Vagina (tissue), 2 donors: ENCODE measurements around the gene EPC1. TPM values are rescaled to one million over a fixed set of nuclear protein-coding genes. Genes with fewer than 3 reads are reported as not detected.
"Not testable (repeated sequence)": the region's sequence is repeated elsewhere in the genome, so short reads cannot be mapped to it uniquely, and the experiment has no call there.

Source experiments
- DNase-seq, 2 donors: peaks; one replicate each; pipeline ENCODE4 v3.0.0-alpha.2; 2017; ENCODE audit errors: extremely low spot score in 2 of 2
- H3K27ac ChIP-seq: fragments of 200-600 bp; sonication (generic); one replicate; pipeline ENCODE4 v1.5.1; 2019
- H3K27me3 ChIP-seq: fragments of 200-600 bp; sonication (generic); one replicate; pipeline ENCODE4 v1.5.1; 2019
- H3K36me3 ChIP-seq, 2 donors: fragments of 200-600 bp; sonication (generic); one replicate each; pipeline ENCODE4 v1.5.1; 2017 to 2019
- H3K4me1 ChIP-seq: fragments of 200-600 bp; sonication (generic); one replicate; pipeline ENCODE4 v1.5.1; 2019
- H3K4me3 ChIP-seq, 2 donors: fragments of 200-600 bp; sonication (generic); 1 replicate in 1 of 2; 2 replicates in 1 of 2; pipeline ENCODE4 v1.5.1; 2016 to 2019
- H3K9me3 ChIP-seq: fragments of 200-600 bp; sonication (generic); one replicate; pipeline ENCODE4 v1.5.1; 2019
- CTCF ChIP-seq, 3 experiments: fragments of 450-650 bp in 2 of 3; fragments of 200-600 bp in 1 of 3; sonication (generic) in 1 of 3; IDR thresholded peaks; one replicate each; pipeline ENCODE4 v1.5.1; 2017 to 2019; ENCODE audit warnings: antibody characterized with exemption in 3 of 3, mild to moderate bottlenecking in 2 of 3, moderate library complexity in 2 of 3
- POLR2A ChIP-seq, 2 donors: fragments of 450-650 bp; IDR thresholded peaks; one replicate each; pipeline ENCODE4 v1.6.1; 2017; ENCODE audit warnings: antibody characterized with exemption in 2 of 2, mild to moderate bottlenecking in 2 of 2, moderate library complexity in 2 of 2
- POLR2AphosphoS5 ChIP-seq, 2 donors: sonication (generic); formaldehyde crosslinking; IDR thresholded peaks; one replicate each; pipeline ENCODE4 v1.9.0; 2017; ENCODE audit warnings: antibody characterized with exemption in 2 of 2, mild to moderate bottlenecking in 2 of 2, low read depth in 1 of 2; ENCODE audit not compliant: insufficient read depth in 1 of 2
- intact Hi-C: fragments of 100-400 bp; cut with DNase I; formaldehyde crosslinking; loops from one replicate; pipeline ENCODE4 v1.15.1; 2023
- total RNA-seq: library from RNA; depleted of rRNA; stranded (reverse); fragments of >200 nt; gene quantifications from one replicate; pipeline ENCODE4 v1.2.3, GENCODE V29; 2016

EPC1 gene
- total RNA-seq, 1 donor from 2014 or later = 54.5 TPM

- no peak for DNase-seq
- intact Hi-C loops = no loop called here
- Histone ChIP-seq H3K4me3 (no peak overlapping the region), H3K27ac (no peak overlapping the region), H3K27me3 (no peaks in the 10 kb centered on the region), H3K4me1 (peaks cover 30% of the 10 kb centered on the region), H3K36me3 (no peaks in the 10 kb centered on the region), H3K9me3 (no peaks in the 10 kb centered on the region)
- TF ChIP-seq CTCF (IDR thresholded peaks at IDR 0.05) (no peak), POLR2A (IDR thresholded peaks at IDR 0.05) (no peak), POLR2AphosphoS5 (IDR thresholded peaks at IDR 0.05; ENCODE audit: insufficient read depth in 1 of 2, low read depth in 1 of 2) (no peak)
Measured at GRCh38 chr10:32357056-32357735, 10.2 kb upstream of the EPC1 start.

GRCh38 chr10:32354690-32355089 lies 7.7 kb upstream of the EPC1 start:
- H3K4me1 ChIP-seq = peaks cover 40% of the 10 kb centered on the region
- H3K36me3 ChIP-seq, intact Hi-C loops: not testable (repeated sequence)

GRCh38 chr10:32350811-32351350 lies 3.9 kb upstream of the EPC1 start:
- TF ChIP-seq POLR2A (IDR thresholded peaks at IDR 0.05) = no peak
- no peak for TF ChIP-seq CTCF (IDR thresholded peaks at IDR 0.05)
- TF ChIP-seq POLR2AphosphoS5 (IDR thresholded peaks at IDR 0.05; ENCODE audit: insufficient read depth in 1 of 2, low read depth in 1 of 2) = no peak
- intact Hi-C loops = no loop called here
- DNase-seq = no peak
- Histone ChIP-seq H3K36me3 (no peaks in the 10 kb centered on the region), H3K9me3 (no peaks in the 10 kb centered on the region), H3K4me3 (no peak overlapping the region), H3K4me1 (peaks cover 52% of the 10 kb centered on the region), H3K27ac (no peak overlapping the region), H3K27me3 (no peaks in the 10 kb centered on the region)

More at GRCh38 chr10:32354690-32355089, 7.7 kb upstream of the EPC1 start:
- H3K4me3 ChIP-seq, H3K27ac ChIP-seq, DNase-seq, H3K27me3 ChIP-seq, H3K9me3 ChIP-seq: not testable (repeated sequence)

GRCh38 chr10:32349968-32350738 lies 3.2 kb upstream of the EPC1 start:
- intact Hi-C loops = loop anchor here (10.0 kb wide), 1 partner anchor 95 kb away; no protein-coding TSS in a partner anchor
- H3K27me3 ChIP-seq = no peaks in the 10 kb centered on the region
- no peak overlapping the region for H3K27ac ChIP-seq
- DNase-seq = no peak
- H3K4me3 ChIP-seq = no peak overlapping the region
- H3K4me1 ChIP-seq = peaks cover 53% of the 10 kb centered on the region
- no peaks in the 10 kb centered on the region for H3K9me3 ChIP-seq
- TF ChIP-seq POLR2A (IDR thresholded peaks at IDR 0.05) = no peak
- TF ChIP-seq POLR2AphosphoS5 (IDR thresholded peaks at IDR 0.05; ENCODE audit: insufficient read depth in 1 of 2, low read depth in 1 of 2) = no peak
- TF ChIP-seq CTCF (IDR thresholded peaks at IDR 0.05) = no peak
- no peaks in the 10 kb centered on the region for H3K36me3 ChIP-seq

- Histone ChIP-seq H3K36me3 (no peaks in the 10 kb centered on the region), H3K4me1 (peaks cover 63% of the 10 kb centered on the region), H3K4me3 (no peak overlapping the region), H3K9me3 (no peaks in the 10 kb centered on the region), H3K27ac (no peak overlapping the region), H3K27me3 (no peaks in the 10 kb centered on the region)
- TF ChIP-seq CTCF (IDR thresholded peaks at IDR 0.05) (no peak), POLR2A (IDR thresholded peaks at IDR 0.05) (no peak), POLR2AphosphoS5 (IDR thresholded peaks at IDR 0.05; ENCODE audit: insufficient read depth in 1 of 2, low read depth in 1 of 2) (no peak)
- intact Hi-C loops = loop anchor here (10.0 kb wide), 1 partner anchor 94 kb away; no protein-coding TSS in a partner anchor
- no peak for DNase-seq
Measured at GRCh38 chr10:32349199-32349585, 2.2 kb upstream of the EPC1 start.
